GM23338 (cell line): Measurements from ENCODE around the gene FAM124B. TPM values are rescaled to one million over a fixed set of nuclear protein-coding genes. Genes with fewer than 3 reads are reported as not detected.

ENCODE experiments used
- ATAC-seq: fragments of 200-7000 bp; cut with Tn5 transposase; 3 replicates; pipeline ENCODE4 v1.9.1; 2020
- DNase-seq: peaks from one replicate; pipeline ENCODE4 v3.0.0-alpha.2; 2015; ENCODE audit warnings: low spot score
- H2AFZ ChIP-seq: fragments of 200-600 bp; sonication (generic); 2 replicates; pipeline ENCODE4 v1.8.0; 2016; ENCODE audit warnings: antibody characterized with exemption, mild to moderate bottlenecking, moderate library complexity
- H3F3A ChIP-seq: fragments of 200-600 bp; sonication (generic); replicated peaks from 2 replicates; pipeline ENCODE4 v1.8.0; 2017; ENCODE audit warnings: antibody characterized with exemption, mixed run types, low read depth
- H3K27ac ChIP-seq: fragments of 200-600 bp; sonication (generic); 2 replicates; pipeline ENCODE4 v1.6.1; 2016; ENCODE audit warnings: low read depth
- H3K27me3 ChIP-seq: fragments of 200-600 bp; sonication (generic); 2 replicates; pipeline ENCODE4 v1.8.0; 2016; ENCODE audit warnings: mild to moderate bottlenecking, mixed run types, moderate library complexity; ENCODE audit not compliant: insufficient read depth
- H3K36me3 ChIP-seq: fragments of 200-600 bp; sonication (generic); 2 replicates; pipeline ENCODE4 v1.8.0; 2016; ENCODE audit warnings: mild to moderate bottlenecking; ENCODE audit not compliant: insufficient read depth
- H3K4me1 ChIP-seq: fragments of 200-600 bp; sonication (generic); 2 replicates; pipeline ENCODE4 v1.8.0; 2016; ENCODE audit warnings: mild to moderate bottlenecking, moderate library complexity; ENCODE audit not compliant: insufficient read depth
- H3K4me2 ChIP-seq: fragments of 200-600 bp; sonication (generic); 2 replicates; pipeline ENCODE4 v1.7.1; 2017; ENCODE audit warnings: mixed run types
- H3K4me3 ChIP-seq: fragments of 200-600 bp; sonication (generic); 2 replicates; pipeline ENCODE4 v1.6.1; 2016; ENCODE audit warnings: mixed run types
- H3K79me2 ChIP-seq: fragments of 200-600 bp; sonication (generic); replicated peaks from 2 replicates; pipeline ENCODE4 v1.8.0; 2017; ENCODE audit warnings: mild to moderate bottlenecking; ENCODE audit not compliant: insufficient read depth
- H3K9me2 ChIP-seq: fragments of 200-600 bp; sonication (generic); 2 replicates; pipeline ENCODE4 v1.8.0; 2017; ENCODE audit not compliant: insufficient read depth
- H4K20me1 ChIP-seq: fragments of 200-600 bp; sonication (generic); replicated peaks from 2 replicates; pipeline ENCODE4 v1.8.0; 2017; ENCODE audit warnings: mild to moderate bottlenecking; ENCODE audit not compliant: insufficient read depth
- H3K27ac Mint-ChIP-seq: 2 replicates; pipeline ENCODE4 v1.8.0; 2020; ENCODE audit warnings: inconsistent platforms, mild to moderate bottlenecking, moderate library complexity, mixed read lengths
- H3K27me3 Mint-ChIP-seq: 3 replicates; pipeline ENCODE4 v1.8.0; 2022; ENCODE audit warnings: low read depth, mild to moderate bottlenecking, moderate library complexity, mixed read lengths, inconsistent platforms; ENCODE audit not compliant: insufficient read depth, poor library complexity
- H3K36me3 Mint-ChIP-seq: 3 replicates; pipeline ENCODE4 v1.8.0; 2021; ENCODE audit warnings: low read depth, mild to moderate bottlenecking, inconsistent platforms, moderate library complexity, mixed read lengths
- H3K4me1 Mint-ChIP-seq: 3 replicates; pipeline ENCODE4 v1.8.0; 2020; ENCODE audit warnings: mild to moderate bottlenecking, inconsistent platforms, mixed read lengths
- H3K4me3 Mint-ChIP-seq: 3 replicates; pipeline ENCODE4 v1.8.0; 2021; ENCODE audit warnings: moderate library complexity, mild to moderate bottlenecking, inconsistent platforms, mixed read lengths
- H3K9me3 Mint-ChIP-seq: 3 replicates; pipeline ENCODE4 v1.8.0; 2020; ENCODE audit warnings: moderate library complexity, mild to moderate bottlenecking, inconsistent platforms, mixed read lengths
- CREB1 ChIP-seq: fragments of 250-450 bp; sonication (Bioruptor Pico); IDR thresholded peaks from 2 replicates; pipeline ENCODE4 v1.5.0; 2020; ENCODE audit warnings: low read depth, mild to moderate bottlenecking, moderate library complexity
- CTCF ChIP-seq, 2 experiments: fragments of 200-600 bp in 1 of 2; sonication (generic) in 1 of 2; conservative IDR thresholded peaks; 2 replicates each; pipeline versions ENCODE4 v1.5.1 to v1.6.1; 2016 to 2017; ENCODE audit warnings: antibody characterized with exemption in 2 of 2, low read depth in 2 of 2, mild to moderate bottlenecking in 2 of 2, moderate library complexity in 1 of 2
- ETS1 ChIP-seq: IDR thresholded peaks from 2 replicates; pipeline ENCODE4 v1.6.1; 2016; ENCODE audit warnings: antibody characterized with exemption
- EZH2phosphoT487 ChIP-seq: fragments of 200-600 bp; sonication (generic); IDR thresholded peaks from one replicate; pipeline ENCODE4 v1.8.1; 2018; ENCODE audit warnings: antibody characterized with exemption; ENCODE audit not compliant: unreplicated experiment
- REST ChIP-seq: IDR thresholded peaks from one replicate; pipeline ENCODE4 v1.6.1; 2018; ENCODE audit warnings: antibody characterized with exemption; ENCODE audit not compliant: unreplicated experiment
- STAT1 ChIP-seq: IDR thresholded peaks from one replicate; pipeline ENCODE4 v1.6.1; 2016; ENCODE audit warnings: antibody characterized with exemption; ENCODE audit not compliant: unreplicated experiment
- ZNF114 ChIP-seq: fragments of 250-450 bp; sonication (Bioruptor Pico); IDR thresholded peaks from 2 replicates; pipeline ENCODE4 v1.5.0; 2020; ENCODE audit warnings: mild to moderate bottlenecking, moderate library complexity
- ZNF331 ChIP-seq: fragments of 250-450 bp; sonication (Bioruptor Pico); IDR thresholded peaks from 2 replicates; pipeline ENCODE4 v1.5.0; 2020; ENCODE audit warnings: low read depth, mild to moderate bottlenecking, moderate library complexity
- ZNF462 ChIP-seq: fragments of 250-450 bp; sonication (Bioruptor Pico); IDR thresholded peaks from 2 replicates; pipeline ENCODE4 v1.5.0; 2020; ENCODE audit warnings: mild to moderate bottlenecking, moderate library complexity
- polyA plus RNA-seq: library from polyadenylated mRNA; unstranded; fragments of >200 nt; fragmentation: Nextera tagmentation; extraction: Ambion mirVana; gene quantifications from 2 replicates; pipeline ENCODE4 v1.2.1, GENCODE V29; 2016
- total RNA-seq: library from RNA; depleted of rRNA; stranded (reverse); fragments of >200 nt; shearing (Covaris generic); gene quantifications from 2 replicates; pipeline ENCODE4 v1.2.3, GENCODE V29; 2014

FAM124B gene
- total and polyA plus RNA-seq, 2 experiments from 2014 or later: 3.0 to 6.9 TPM

- TF ChIP-seq ZNF462 (CRISPR knock-in tag) (no peak), ZNF114 (CRISPR knock-in tag) (no peak), CREB1 (CRISPR knock-in tag) (no peak), ZNF331 (no peak), STAT1 (no peak), EZH2phosphoT487 (no peak), ETS1 (no peak)
Measured at GRCh38 chr2:224335991-224336390, 65.9 kb downstream of the FAM124B start (continued).

GRCh38 chr2:224334726-224335125 is 67.2 kb downstream of the FAM124B start:
- Histone ChIP-seq H3K27ac (no peak overlapping the region), H2AFZ (no peak overlapping the region), H3K4me3 (no peak overlapping the region), H3K9me2 (no peaks in the 10 kb centered on the region), H3K27me3 (no peaks in the 10 kb centered on the region), H3K4me2 (no peak overlapping the region), H4K20me1 (no peaks in the 10 kb centered on the region), H3K36me3 (no peaks in the 10 kb centered on the region), H3K4me1 (no peaks in the 10 kb centered on the region), H3K79me2 (no peaks in the 10 kb centered on the region), H3F3A (no peaks in the 10 kb centered on the region)
- no peak for TF ChIP-seq REST
- TF ChIP-seq CTCF (conservative IDR thresholded peaks at IDR 0.05; ENCODE audit: low read depth in 2 of 2): no peak
- Mint-ChIP-seq H3K4me1 (no peaks in the 10 kb centered on the region), H3K27ac (no peak overlapping the region), H3K36me3 (no peaks in the 10 kb centered on the region), H3K27me3 (no peaks in the 10 kb centered on the region), H3K4me3 (no peak overlapping the region), H3K9me3 (no peaks in the 10 kb centered on the region; the same call in 1 of the 3 replicates)
- no peak for ATAC-seq
- DNase-seq: no peak
